Right ventricle myocardium inferior (tissue), 1 donor: ENCODE results near the gene NDUFS6. TPM values are rescaled to one million over a fixed set of nuclear protein-coding genes. Genes with fewer than 3 reads are reported as not detected.

Experiments used
- ATAC-seq: fragments of 200-7000 bp; cut with Tn5 transposase; one replicate; pipeline ENCODE4 v1.9.1; 2020; ENCODE audit warnings: mild to moderate bottlenecking, moderate library complexity
- DNase-seq: peaks from one replicate; pipeline ENCODE4 v3.0.0; 2021; ENCODE audit errors: missing footprints
- intact Hi-C: fragments of 100-400 bp; cut with DNase I; formaldehyde crosslinking; loops from one replicate; pipeline ENCODE4 v1.11.0; 2022
- total RNA-seq: library from RNA; stranded (reverse); fragmentation: NEBNext Ultra II Directional; extraction: Animal tissue kit (Norgen Biotek cat#: 25700); gene quantifications from one replicate; pipeline ENCODE4 v1.2.1, GENCODE V29; 2021
- donor health status: DM: no; HTN: yes; CAD: no; lungs with severe emphysema.

The NDUFS6 gene
- total RNA-seq, 1 donor from 2014 or later = 134 TPM

GRCh38 chr5:1763960-1764605, 37.1 kb upstream of the NDUFS6 start:
- DNase-seq = no peak
- intact Hi-C loops = loop anchor here (5.0 kb wide), 1 partner anchor 273 kb away; no protein-coding TSS in a partner anchor
- ATAC-seq = no peak

- intact Hi-C loops = loop anchor here (5.0 kb wide), 1 partner anchor 273 kb away; no protein-coding TSS in a partner anchor
- DNase-seq (no peak), ATAC-seq (no peak)
Measured at GRCh38 chr5:1764606-1764960, 36.6 kb upstream of the NDUFS6 start.

GRCh38 chr5:1765141-1765879, 35.9 kb upstream of the NDUFS6 start:
- no peak for ATAC-seq
- intact Hi-C loops = no loop called here

GRCh38 chr5:1765880-1766235, 35.3 kb upstream of the NDUFS6 start:
- intact Hi-C loops = no loop called here

More at GRCh38 chr5:1765141-1765879, 35.9 kb upstream of the NDUFS6 start:
- DNase-seq = no peak

GRCh38 chr5:1767524-1768282, 33.5 kb upstream of the NDUFS6 start:
- no peak for ATAC-seq
- intact Hi-C loops = no loop called here
- DNase-seq = no peak

More at GRCh38 chr5:1765880-1766235, 35.3 kb upstream of the NDUFS6 start:
- ATAC-seq (no peak), DNase-seq (no peak)

- ATAC-seq = no peak
- no peak for DNase-seq
- intact Hi-C loops = no loop called here
Measured at GRCh38 chr5:1768283-1769000, 32.8 kb upstream of the NDUFS6 start.

- ATAC-seq (no peak), DNase-seq (no peak)
- intact Hi-C loops = no loop called here
Measured at GRCh38 chr5:1769017-1769640, 32.1 kb upstream of the NDUFS6 start.

- intact Hi-C loops = loop anchor here (5.0 kb wide), 1 partner anchor 382 kb away; no protein-coding TSS in a partner anchor
- ATAC-seq = no peak
- peak; percentile 63 for DNase-seq
Measured at GRCh38 chr5:1769752-1770442, 31.3 kb upstream of the NDUFS6 start.

GRCh38 chr5:1770443-1770802, 30.8 kb upstream of the NDUFS6 start:
- DNase-seq = no peak
- ATAC-seq = peak; percentile 68
- intact Hi-C loops = loop anchor here (5.0 kb wide), 1 partner anchor 382 kb away; no protein-coding TSS in a partner anchor

- DNase-seq (peak; percentile 47), ATAC-seq (no peak)
- intact Hi-C loops = loop anchor here (5.0 kb wide), 1 partner anchor 381 kb away; no protein-coding TSS in a partner anchor
Measured at GRCh38 chr5:1771149-1772065, 29.8 kb upstream of the NDUFS6 start.

GRCh38 chr5:1772634-1773033, 28.6 kb upstream of the NDUFS6 start:
- intact Hi-C loops = loop anchor here (5.0 kb wide), 1 partner anchor 380 kb away; no protein-coding TSS in a partner anchor
- peak; percentile 58 for ATAC-seq
- DNase-seq = no peak

GRCh38 chr5:1776831-1777230, 24.4 kb upstream of the NDUFS6 start:
- DNase-seq = no peak
- ATAC-seq = no peak
- intact Hi-C loops = no loop called here

GRCh38 chr5:1777281-1778137, 23.7 kb upstream of the NDUFS6 start:
- DNase-seq = peak; percentile 60
- ATAC-seq = no peak
- intact Hi-C loops = no loop called here

- no peak for ATAC-seq
- intact Hi-C loops = no loop called here
- no peak for DNase-seq
Measured at GRCh38 chr5:1778138-1779020, 22.8 kb upstream of the NDUFS6 start.

- intact Hi-C loops = no loop called here
- peak; percentile 71 for DNase-seq
- ATAC-seq = no peak
Measured at GRCh38 chr5:1779021-1779680, 22.1 kb upstream of the NDUFS6 start.
